GM21619 (cell line): ENCODE measurements around the gene KCNJ10.

ENCODE experiments used
- ATAC-seq: cut with Tn5 transposase; IDR thresholded peaks from one replicate; pipeline ENCODE4 v1.9.1; 2021; ENCODE audit not compliant: unreplicated experiment

KCNJ10 gene

GRCh38 chr1:160099716-160100375, 29.9 kb upstream of the KCNJ10 start:
- ATAC-seq, result no peak

DNA sequence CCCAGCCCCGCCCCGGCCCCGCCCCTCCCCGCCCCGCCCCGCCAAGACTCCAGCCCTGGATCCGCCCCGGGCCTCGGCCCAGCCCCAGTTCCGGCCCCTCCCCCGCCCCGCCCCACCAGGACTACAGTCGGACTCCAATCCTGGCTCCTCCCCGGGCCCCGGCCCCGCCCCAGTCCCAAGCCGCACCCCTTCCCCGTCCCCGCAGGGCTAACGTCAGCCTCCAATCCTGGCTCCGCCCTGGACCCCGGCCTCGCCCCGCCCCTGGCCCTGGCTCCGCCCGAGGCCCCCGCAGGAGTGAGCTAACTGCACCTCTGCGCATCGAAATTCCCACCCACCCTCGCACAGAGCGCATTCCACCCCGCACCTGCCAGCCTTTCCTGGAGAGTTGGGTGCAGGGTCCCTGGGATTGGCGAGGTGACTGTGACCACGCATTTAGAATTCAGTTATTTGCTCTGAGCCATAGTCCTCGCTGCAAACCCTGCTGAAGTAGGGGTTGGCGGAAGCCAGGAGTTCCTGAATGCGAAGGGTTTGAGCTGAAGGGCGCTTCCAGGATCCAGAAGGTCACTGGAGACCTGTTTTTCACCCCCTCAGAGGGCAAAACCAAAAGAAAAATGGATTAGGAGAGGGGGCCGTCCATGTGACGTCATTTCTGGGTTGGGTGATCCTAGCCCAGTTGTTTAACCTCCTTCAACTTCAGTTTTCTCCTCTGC, 29.0 kb upstream of the KCNJ10 start:
- peak; percentile 81 for ATAC-seq

DNA sequence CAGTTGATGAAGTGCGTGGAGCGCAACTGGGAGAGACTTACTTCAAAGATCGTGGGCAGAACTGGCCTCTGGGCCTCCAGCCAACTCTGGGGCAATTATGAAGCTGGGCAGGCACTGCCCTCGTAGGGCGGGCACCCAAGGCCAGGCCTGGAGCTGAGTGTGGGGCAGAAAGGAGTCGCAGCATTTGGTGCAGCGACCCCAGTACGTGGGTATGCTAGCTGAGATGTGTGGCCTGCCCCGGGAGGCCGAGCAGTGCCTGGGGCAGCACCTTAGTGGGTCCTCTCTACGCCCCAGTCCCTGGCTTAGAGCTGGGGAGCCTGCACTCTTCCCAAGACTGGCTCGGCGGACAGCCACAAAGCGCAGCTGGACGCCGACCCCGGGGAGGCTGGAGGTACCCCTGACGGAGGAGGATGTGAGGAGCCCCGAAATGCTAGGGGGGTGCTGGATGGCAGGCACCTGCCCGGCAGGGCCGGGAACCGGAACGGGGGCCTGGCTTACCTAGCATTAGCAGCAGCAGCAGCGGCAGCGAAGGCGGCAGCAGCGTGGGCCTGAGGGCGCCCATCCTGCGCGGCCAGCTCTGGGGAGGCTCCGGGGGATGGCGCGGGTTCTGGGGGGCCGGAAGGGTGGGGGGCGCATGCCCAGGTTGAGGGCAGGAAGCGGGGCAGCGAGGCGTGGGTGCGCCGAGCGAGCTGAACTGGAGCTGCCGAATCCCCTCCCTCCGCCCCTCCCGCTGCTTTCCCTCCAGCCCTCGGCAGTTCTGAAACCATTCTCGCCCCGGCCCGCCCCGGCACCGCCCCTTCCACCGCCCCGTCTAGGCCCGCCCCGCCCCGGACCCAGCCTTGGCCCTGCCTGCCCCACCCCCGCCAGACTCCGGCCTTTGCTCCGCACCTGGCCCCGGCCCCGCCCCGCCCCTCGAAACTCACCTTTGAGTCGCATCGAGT, 28.2 kb upstream of the KCNJ10 start, which contains the start of gene IGSF8:
TSS of gene IGSF8 (minus strand) at position 709 of the 941 bp plus-strand sequence. CDS start at position 562, 147 bp downstream.
- peak; percentile 37 for ATAC-seq

GRCh38 chr1:160097151-160097910, 27.4 kb upstream of the KCNJ10 start:
- ATAC-seq, result no peak

GRCh38 chr1:160096274-160097116, 26.5 kb upstream of the KCNJ10 start:
- no peak for ATAC-seq

- no peak for ATAC-seq
These were observed 25.6 kb upstream of the KCNJ10 start for GRCh38 chr1:160095382-160096105.

DNA sequence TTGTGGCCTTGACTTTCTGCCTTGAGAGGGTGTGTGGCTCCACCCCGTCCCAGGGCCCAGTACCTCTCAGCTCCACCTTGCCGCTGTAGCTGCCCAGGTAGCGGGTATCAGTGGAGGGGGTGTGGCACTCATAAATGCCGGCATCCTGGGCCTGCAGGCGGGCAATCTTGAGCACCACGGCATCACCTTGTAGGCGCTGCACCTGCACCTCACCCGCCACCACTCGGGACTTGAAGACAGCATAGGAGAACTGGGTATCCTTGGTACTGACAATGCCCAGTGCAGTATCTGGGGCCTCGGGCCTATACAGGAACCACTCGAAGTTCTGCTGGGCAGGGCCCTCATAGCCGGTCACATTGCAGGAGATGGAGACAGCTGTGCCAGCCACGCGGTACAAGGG, 24.8 kb upstream of the KCNJ10 start:
- no peak for ATAC-seq

GRCh38 chr1:160094291-160094625, 24.3 kb upstream of the KCNJ10 start:
- ATAC-seq, result no peak

- ATAC-seq, result no peak
These were observed 23.8 kb upstream of the KCNJ10 start for GRCh38 chr1:160093624-160094290.

- no peak for ATAC-seq
These were observed 23.1 kb upstream of the KCNJ10 start for GRCh38 chr1:160093069-160093395.

- ATAC-seq, result no peak
These were observed 22.6 kb upstream of the KCNJ10 start for GRCh38 chr1:160092366-160093068.

- no peak for ATAC-seq
These were observed 21.8 kb upstream of the KCNJ10 start for GRCh38 chr1:160091666-160092223.

GRCh38 chr1:160090760-160091159, 20.8 kb upstream of the KCNJ10 start:
- ATAC-seq, result no peak

DNA sequence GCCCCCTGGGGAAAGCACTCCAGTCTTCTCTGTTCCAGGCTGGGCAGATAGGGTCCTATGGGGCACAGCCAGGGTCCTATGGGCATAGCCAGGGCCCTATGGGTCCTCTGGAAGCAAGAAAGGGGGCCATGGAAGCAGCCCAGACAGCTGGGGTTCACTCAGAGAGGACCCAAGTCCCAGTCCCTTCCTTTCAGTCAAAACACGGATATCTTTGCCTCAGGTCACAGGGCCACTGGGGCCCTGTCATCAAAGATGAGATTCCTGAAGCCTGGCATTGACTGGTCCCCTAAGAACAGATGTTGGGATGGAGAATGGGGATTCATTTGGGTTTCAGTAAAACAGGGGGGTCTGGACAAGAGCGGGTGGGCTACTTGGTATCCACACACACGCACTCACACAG, 19.9 kb upstream of the KCNJ10 start:
- no peak for ATAC-seq

DNA sequence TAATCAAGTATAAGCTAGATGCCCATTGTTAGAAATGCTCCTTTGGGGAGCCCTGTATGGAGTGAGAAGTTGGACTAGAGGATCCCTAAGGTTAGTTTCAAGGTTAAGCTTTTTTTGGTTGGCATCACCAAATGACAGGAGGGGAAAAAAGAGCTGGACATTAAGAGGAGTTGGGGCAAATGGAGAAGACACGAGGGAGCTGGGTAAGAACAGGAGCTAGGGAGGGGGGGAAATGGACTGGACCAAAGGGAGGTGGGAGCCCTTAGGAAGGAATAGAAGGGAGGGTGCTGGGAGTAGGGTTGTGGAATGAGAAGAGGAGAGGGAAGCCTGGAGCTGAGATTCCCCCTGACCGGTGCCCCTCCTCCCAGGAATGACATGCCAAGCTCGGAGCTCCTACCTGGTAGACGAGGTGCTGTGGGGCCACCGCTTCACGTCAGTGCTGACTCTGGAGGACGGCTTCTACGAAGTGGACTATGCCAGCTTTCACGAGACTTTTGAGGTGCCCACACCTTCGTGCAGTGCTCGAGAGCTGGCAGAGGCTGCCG, 17.2 kb upstream of the KCNJ10 start:
- no peak for ATAC-seq

GRCh38 chr1:160086456-160086892, 16.5 kb upstream of the KCNJ10 start:
- no peak for ATAC-seq

- no peak for ATAC-seq
These were observed 15.9 kb upstream of the KCNJ10 start for GRCh38 chr1:160085686-160086455.
